Body of pancreas (tissue), 4 donors: ENCODE measurements around the gene GRXCR2. TPM values are rescaled to one million over a fixed set of nuclear protein-coding genes. Genes with fewer than 3 reads are reported as not detected.

Source experiments
- ATAC-seq: fragments of 150-250 bp; one replicate; pipeline ENCODE4 v1.9.1; 2016
- DNase-seq, 4 donors: peaks; one replicate each; pipeline ENCODE4 v3.0.0-alpha.2; 2019
- H3K27ac ChIP-seq, 4 donors: fragments of 200-600 bp; sonication (generic); 1 replicate in 3 of 4; 2 replicates in 1 of 4; pipeline versions ENCODE4 v1.5.1 to v1.6.1; 2016 to 2019; ENCODE audit warnings: mild to moderate bottlenecking in 1 of 4, mixed read lengths in 1 of 4, moderate library complexity in 1 of 4
- H3K27me3 ChIP-seq, 2 donors: fragments of 200-600 bp; sonication (generic); one replicate each; pipeline ENCODE4 v1.6.0; 2016; ENCODE audit warnings: mild to moderate bottlenecking in 1 of 2
- H3K36me3 ChIP-seq, 2 donors: fragments of 200-600 bp; sonication (generic); replicated peaks in 1 of 2; 2 replicates each; pipeline ENCODE4 v1.5.1; 2016; ENCODE audit warnings: low read depth in 2 of 2; ENCODE audit not compliant: insufficient read depth in 1 of 2
- H3K4me1 ChIP-seq: fragments of 200-600 bp; sonication (generic); one replicate; pipeline ENCODE4 v1.6.0; 2016
- H3K4me3 ChIP-seq, 2 donors: fragments of 200-600 bp; sonication (generic); 1 replicate in 1 of 2; 2 replicates in 1 of 2; pipeline ENCODE4 v1.5.1; 2016 to 2019
- H3K9me3 ChIP-seq, 3 donors: fragments of 200-600 bp; sonication (generic); 1 replicate in 2 of 3; 2 replicates in 1 of 3; pipeline ENCODE4 v1.5.1; 2016
- CTCF ChIP-seq, 7 experiments: fragments of 450-650 bp in 4 of 7; fragments of 200-600 bp in 3 of 7; sonication (generic) in 3 of 7; IDR thresholded peaks; one replicate each; pipeline ENCODE4 v1.5.1; 2016 to 2019; ENCODE audit warnings: antibody characterized with exemption in 7 of 7
- POLR2A ChIP-seq, 3 donors: fragments of 450-650 bp; IDR thresholded peaks; one replicate each; pipeline ENCODE4 v1.6.1; 2016; ENCODE audit warnings: antibody characterized with exemption in 3 of 3, mild to moderate bottlenecking in 2 of 3
- WGBS, 2 donors: methylation state at CpG; one replicate each; pipeline ENCODE4 v1.1.5; 2017; 5-methylcytosine and 5-hydroxymethylcytosine counted together
- intact Hi-C: fragments of 100-400 bp; cut with DNase I; formaldehyde crosslinking; loops from one replicate; pipeline ENCODE4 v1.15.1; 2023
- total RNA-seq, 2 donors: library from RNA; depleted of rRNA; stranded (reverse); fragments of >200 nt; gene quantifications; one replicate each; pipeline ENCODE4 v1.1.0, GENCODE V29; 2016

Gene GRXCR2
- total RNA-seq, 2 donors from 2014 or later = not detected

GRCh38 chr5:145918397-145918796 is 45.6 kb upstream of the GRXCR2 start:
- intact Hi-C loops = no loop called here
- no peak for ATAC-seq
- Histone ChIP-seq H3K9me3 (no peaks in the 10 kb centered on the region), H3K36me3 (no peaks in the 10 kb centered on the region), H3K4me3 (no peak overlapping the region), H3K27me3 (no peaks in the 10 kb centered on the region), H3K4me1 (no peaks in the 10 kb centered on the region), H3K27ac (no peak overlapping the region)
- WGBS, 2 donors = 85% methylated on average over 2 of the region's 2 CpGs
- DNase-seq = no peak
- TF ChIP-seq CTCF (IDR thresholded peaks at IDR 0.05) (no peak), POLR2A (IDR thresholded peaks at IDR 0.05) (no peak)

DNA sequence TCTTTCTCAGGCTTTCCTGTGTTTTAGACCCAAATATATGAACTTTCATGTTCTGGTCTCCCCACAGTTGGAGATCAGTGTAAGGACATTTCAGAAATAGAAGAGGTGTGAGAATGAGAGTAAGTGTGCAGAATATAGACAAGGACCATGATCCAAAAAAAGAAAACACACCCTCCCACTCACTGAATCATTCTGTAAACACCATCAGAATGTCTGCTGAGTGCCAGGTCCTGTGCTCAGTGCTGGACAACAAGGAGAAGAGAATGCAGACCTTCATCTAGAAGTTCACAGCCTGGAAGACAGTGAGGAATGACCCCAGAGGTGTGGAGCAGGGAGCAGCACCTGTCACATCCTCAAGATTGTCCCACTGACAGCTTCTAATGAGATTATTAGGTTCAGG is 44.5 kb upstream of the GRXCR2 start:
- DNase-seq = no peak
- Histone ChIP-seq H3K4me1 (no peaks in the 10 kb centered on the region), H3K4me3 (no peak overlapping the region), H3K27me3 (no peaks in the 10 kb centered on the region), H3K27ac (no peak overlapping the region), H3K36me3 (no peaks in the 10 kb centered on the region), H3K9me3 (no peaks in the 10 kb centered on the region)
- TF ChIP-seq CTCF (IDR thresholded peaks at IDR 0.05) (no peak), POLR2A (IDR thresholded peaks at IDR 0.05) (no peak)
- ATAC-seq = no peak
- intact Hi-C loops = no loop called here

GRCh38 chr5:145915970-145916638 is 43.3 kb upstream of the GRXCR2 start:
- DNase-seq (no peak), ATAC-seq (no peak)
- H3K9me3 ChIP-seq = no peaks in the 10 kb centered on the region
- no peaks in the 10 kb centered on the region for H3K27me3 ChIP-seq
- intact Hi-C loops = no loop called here
- no peaks in the 10 kb centered on the region for H3K36me3 ChIP-seq
- 84 to 89% methylated on average over 7 of the region's 7 CpGs for WGBS, 2 donors
- H3K4me1 ChIP-seq = no peaks in the 10 kb centered on the region
- no peak overlapping the region for H3K27ac ChIP-seq
- TF ChIP-seq CTCF (IDR thresholded peaks at IDR 0.05) (no peak), POLR2A (IDR thresholded peaks at IDR 0.05) (no peak)
- no peak overlapping the region for H3K4me3 ChIP-seq

DNA sequence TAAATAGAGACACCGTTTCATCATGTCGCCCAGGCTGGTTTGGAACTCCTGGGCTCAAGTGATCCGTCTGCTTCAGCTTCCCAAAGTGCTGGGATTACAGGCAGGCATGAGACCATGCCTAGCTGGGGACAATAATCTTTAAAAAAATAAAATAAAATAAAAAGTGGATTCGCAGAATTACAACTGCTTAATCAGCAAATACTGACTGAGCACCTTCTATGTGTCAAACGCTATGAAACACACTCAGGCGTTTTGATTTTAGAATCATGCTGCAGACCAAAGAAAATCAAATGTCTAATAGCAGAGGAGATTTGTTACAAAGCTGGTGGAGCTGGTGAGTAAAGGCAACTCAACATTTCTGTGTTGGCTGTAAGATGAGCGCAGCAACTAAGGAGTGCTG is 40.9 kb upstream of the GRXCR2 start:
- no peak for TF ChIP-seq CTCF (IDR thresholded peaks at IDR 0.05)
- H3K36me3 ChIP-seq = no peaks in the 10 kb centered on the region
- H3K27ac ChIP-seq = no peak overlapping the region
- DNase-seq = no peak
- no peaks in the 10 kb centered on the region for H3K27me3 ChIP-seq
- no peaks in the 10 kb centered on the region for H3K9me3 ChIP-seq
- no peak for ATAC-seq
- 90% methylated on average over 7 of the region's 7 CpGs for WGBS, 2 donors
- intact Hi-C loops = no loop called here
- no peaks in the 10 kb centered on the region for H3K4me1 ChIP-seq
- no peak overlapping the region for H3K4me3 ChIP-seq

GRCh38 chr5:145912594-145912993 is 39.8 kb upstream of the GRXCR2 start:
- Histone ChIP-seq H3K9me3 (no peaks in the 10 kb centered on the region), H3K4me1 (no peaks in the 10 kb centered on the region), H3K36me3 (no peaks in the 10 kb centered on the region), H3K4me3 (no peak overlapping the region), H3K27me3 (no peaks in the 10 kb centered on the region), H3K27ac (no peak overlapping the region)
- no peak for ATAC-seq
- TF ChIP-seq POLR2A (IDR thresholded peaks at IDR 0.05) (no peak), CTCF (IDR thresholded peaks at IDR 0.05) (no peak)
- DNase-seq = no peak
- intact Hi-C loops = no loop called here
- WGBS, 2 donors = 88 to 89% methylated on average over 5 of the region's 5 CpGs
